GM19240 (cell line): ENCODE measurements around the gene MAGI3.

Experiments
- DNase-seq: peaks from one replicate; pipeline ENCODE4 v3.0.0; 2011; ENCODE audit warnings: low spot score; ENCODE audit not compliant: insufficient read length

Gene MAGI3

GRCh38 chr1:113511269-113511668, 121.0 kb downstream of the MAGI3 start:
- DNase-seq = no peak

DNA sequence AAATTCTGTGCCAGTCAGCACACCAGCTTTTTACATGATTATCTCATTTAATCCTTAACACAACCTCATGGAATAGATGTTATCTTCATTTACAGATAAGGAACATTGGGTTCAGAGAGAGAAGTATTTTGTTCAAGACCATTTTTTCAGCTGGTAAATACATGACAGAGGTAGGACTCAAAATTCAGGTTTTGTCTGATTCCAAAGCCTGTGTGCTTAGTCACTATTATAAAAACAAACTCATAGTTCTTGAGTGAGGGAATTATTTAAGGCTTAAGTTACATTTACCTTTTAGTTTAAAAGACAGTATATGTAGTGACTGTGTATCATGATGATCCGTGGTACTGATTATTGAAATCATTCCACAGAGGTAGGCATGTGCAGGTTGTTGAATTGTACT, 125.2 kb downstream of the MAGI3 start:
- DNase-seq = no peak

- DNase-seq = no peak
Measured at GRCh38 chr1:113517346-113517745, 127.0 kb downstream of the MAGI3 start.

DNA sequence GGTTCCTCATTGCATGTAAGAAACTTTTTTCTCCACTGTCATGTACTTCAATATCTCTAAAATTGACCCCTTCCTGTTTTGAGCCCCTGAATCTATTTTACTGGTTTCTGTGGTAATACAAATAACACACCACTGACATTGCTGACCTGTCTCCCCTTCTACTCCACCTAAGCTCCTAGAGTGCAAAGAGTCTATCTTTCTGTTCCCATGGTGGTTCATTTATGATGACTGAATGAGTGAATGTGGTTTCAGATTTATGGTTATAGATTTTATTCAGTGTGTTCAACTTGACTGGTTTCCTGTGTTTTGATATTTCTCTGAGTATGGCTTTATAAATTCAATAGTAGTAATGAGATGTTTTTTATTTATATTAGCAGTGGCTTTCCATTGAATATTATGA, 127.7 kb downstream of the MAGI3 start:
- no peak for DNase-seq

GRCh38 chr1:113519556-113519955, 129.2 kb downstream of the MAGI3 start:
- DNase-seq = no peak

- DNase-seq = no peak
Measured at GRCh38 chr1:113530021-113530420, 139.7 kb downstream of the MAGI3 start.

- no peak for DNase-seq
Measured at GRCh38 chr1:113531321-113531720, 141.0 kb downstream of the MAGI3 start.

- no peak for DNase-seq
Measured at GRCh38 chr1:113533061-113533460, 142.7 kb downstream of the MAGI3 start.

GRCh38 chr1:113534130-113534817, 144.0 kb downstream of the MAGI3 start:
- no peak for DNase-seq

DNA sequence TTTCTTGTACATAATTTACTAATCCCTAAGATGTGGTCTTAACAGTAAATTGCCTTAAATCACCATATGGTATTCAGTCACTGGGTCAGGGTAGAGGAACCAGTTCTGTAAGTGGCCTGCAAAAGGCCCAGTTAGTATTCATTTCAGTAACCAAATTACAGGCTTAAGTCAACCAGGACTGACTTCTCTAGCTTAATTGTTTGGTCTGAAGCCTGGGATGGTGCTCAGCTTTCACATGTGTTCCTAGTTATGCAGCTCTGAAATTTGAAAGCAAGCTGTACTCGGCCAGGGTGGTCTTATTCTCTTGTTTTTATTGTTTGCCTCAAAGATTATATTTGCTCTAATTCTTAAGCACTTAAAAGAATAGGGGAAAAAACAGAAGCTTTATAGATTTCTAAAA, 144.6 kb downstream of the MAGI3 start:
- no peak for DNase-seq

DNA sequence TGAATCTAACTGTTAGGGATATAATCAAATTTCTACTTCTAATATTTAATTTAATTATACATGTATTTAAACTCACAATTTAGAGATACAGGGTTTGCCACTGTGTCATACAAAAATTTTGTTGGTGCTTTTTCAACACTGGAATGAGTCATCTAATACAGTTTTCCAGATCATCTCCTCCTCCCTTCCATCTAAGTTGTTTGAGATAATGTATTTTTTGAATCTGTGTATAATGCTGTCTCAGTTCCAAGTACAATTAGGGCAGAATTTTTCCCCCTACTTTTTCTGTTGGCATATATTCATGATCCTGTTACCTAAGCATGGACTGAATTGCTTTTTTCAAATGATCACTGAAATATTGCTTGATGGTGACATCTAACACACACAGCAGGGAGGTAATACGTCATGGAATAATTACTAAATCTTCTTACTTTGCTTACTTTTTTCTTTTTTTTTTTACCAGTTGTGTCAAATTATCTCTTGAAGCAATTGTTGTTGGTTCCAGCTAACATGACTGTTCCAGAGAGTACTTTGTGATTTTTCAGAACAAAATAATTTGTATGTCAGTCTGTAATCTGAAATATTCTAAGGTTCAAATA, 146.0 kb downstream of the MAGI3 start:
- DNase-seq = no peak

DNA sequence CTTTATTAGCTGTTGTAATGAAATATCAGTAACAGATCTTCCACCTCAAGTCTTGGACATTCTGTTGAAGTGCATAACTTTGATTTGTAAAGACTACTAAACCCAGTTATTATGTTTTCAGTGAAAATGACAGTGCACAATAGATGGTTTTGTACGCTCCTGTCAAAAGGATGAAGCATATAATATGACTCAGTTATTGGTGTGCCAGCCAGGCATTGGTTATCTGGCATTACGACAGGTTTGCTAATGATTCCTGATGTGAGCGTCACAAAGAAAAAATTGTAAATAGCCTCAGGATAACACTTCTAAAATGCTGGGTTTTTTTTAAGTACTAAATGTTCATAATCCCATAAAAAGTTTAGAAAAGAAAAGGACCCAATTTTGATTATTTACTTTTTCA, 147.9 kb downstream of the MAGI3 start:
- no peak for DNase-seq

DNA sequence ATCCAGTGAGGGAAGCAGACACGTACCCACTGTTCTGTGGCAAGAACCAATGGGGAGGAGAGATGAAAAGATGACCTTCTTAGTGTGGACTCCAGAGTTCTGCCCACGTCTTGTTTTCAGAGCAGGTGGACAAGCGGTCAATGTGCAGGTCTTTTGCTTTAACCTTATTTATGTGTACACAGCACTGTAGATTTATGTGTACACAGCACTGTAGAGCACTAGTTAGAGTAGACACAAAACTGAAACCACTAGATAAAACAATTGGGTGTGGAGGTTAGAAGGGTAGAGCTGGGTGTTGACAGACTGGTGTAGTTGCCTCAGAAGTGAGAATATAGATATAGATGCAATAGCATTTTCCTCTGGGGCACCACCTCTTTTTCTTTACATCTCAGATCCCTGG, 150.0 kb downstream of the MAGI3 start:
- no peak for DNase-seq

GRCh38 chr1:113541106-113541505, 150.8 kb downstream of the MAGI3 start:
- DNase-seq = no peak

GRCh38 chr1:113542221-113542701, 151.9 kb downstream of the MAGI3 start:
- no peak for DNase-seq

- no peak for DNase-seq
Measured at GRCh38 chr1:113543110-113543509, 152.8 kb downstream of the MAGI3 start.

DNA sequence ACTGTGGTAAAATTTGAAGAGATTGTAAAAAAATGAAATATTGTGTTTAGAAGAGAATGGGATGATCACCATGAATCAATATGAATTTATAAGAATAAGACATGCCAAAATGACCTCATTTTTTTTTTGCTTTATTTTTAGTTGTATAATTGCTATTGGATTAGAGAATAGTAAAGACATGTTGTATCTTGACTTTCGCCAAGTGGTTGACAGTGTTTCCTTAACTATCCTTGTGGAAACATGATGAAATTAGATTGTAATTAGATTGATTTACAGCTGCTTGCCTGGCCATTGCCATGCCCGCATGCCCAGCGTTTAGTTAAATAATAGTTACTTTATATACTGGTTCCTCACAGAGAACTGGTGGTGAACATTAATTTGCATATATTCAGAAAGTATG, 154.9 kb downstream of the MAGI3 start:
- no peak for DNase-seq

- no peak for DNase-seq
Measured at GRCh38 chr1:113545626-113546025, 155.3 kb downstream of the MAGI3 start.

- no peak for DNase-seq
Measured at GRCh38 chr1:113551728-113552127, 161.4 kb downstream of the MAGI3 start.

DNA sequence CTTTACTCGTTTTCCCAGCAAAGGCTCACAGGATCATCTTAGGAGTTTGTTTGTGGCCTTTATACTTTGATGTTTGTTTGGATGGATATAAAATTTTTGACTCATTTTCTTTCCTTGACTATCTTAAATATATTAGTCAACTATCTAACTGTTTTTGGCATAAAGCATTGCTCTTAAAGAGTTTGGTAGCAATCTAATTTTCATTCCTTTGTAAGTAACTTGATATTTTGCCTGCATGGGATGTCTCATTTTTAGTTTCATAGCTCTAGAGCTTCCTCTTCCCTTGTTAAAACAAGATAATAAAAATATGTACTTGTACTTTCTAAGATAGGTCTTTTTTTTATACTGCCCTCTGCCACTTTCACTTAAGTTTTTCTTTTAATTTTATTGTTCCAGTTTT, 161.9 kb downstream of the MAGI3 start:
- no peak for DNase-seq

GRCh38 chr1:113557187-113557586, 166.9 kb downstream of the MAGI3 start:
- DNase-seq = no peak

DNA sequence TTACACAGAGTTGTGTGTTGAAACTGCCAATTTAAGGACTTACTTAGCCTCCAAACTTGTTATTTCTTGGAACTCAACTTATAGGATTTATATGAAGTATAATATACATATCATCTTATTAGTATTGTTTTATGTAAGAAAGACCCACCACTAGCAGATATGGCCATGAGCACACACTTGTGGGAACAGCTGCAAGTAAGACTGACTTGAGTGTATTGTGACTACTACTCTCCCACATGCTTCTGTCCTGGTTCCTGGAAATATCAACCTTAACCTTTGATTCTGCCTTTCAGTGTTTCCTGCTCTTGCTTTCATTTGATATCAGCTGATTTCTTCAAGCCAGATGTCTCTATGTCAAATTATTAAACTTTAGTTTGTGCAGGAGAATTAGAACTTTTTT, 175.3 kb downstream of the MAGI3 start:
- no peak for DNase-seq

GRCh38 chr1:113567427-113567826, 177.1 kb downstream of the MAGI3 start:
- DNase-seq = no peak
